ENCODE data around the gene PAK1IP1.
"Not testable (repeated sequence)": the region's sequence is repeated elsewhere in the genome, so short reads cannot be mapped to it uniquely, and the experiment has no call there.

PAK1IP1 gene

DNA sequence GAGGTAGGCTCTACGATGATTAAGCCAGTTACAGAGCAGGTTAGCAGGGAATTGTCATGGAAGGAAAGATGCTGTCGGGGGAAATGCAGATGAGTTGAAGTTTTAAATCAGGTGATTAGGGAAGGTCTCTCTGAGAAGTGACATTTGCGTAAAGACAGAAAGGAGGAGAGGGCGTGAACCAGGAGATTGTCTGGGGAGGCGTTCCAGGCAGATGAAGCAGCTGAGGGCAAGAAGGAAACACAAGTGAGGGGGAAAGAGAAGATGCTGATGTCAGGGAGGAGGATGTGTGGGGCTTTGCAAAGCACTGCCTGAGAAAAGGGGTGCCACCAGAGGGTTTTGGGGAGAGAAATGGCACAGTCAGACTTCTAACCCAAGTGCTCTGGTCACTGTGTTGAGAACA is 50.3 kb downstream of the PAK1IP1 start:
- no peak for DNase-seq

- DNase-seq: no peak
Measured at GRCh38 chr6:10746915-10747250, 52.1 kb downstream of the PAK1IP1 start.

GRCh38 chr6:10747251-10747972 is 52.6 kb downstream of the PAK1IP1 start, which contains the start of gene TMEM14B:
Gene TMEM14B, plus strand, starts transcription at chr6:10747805. Its CDS starts 1,441 bp downstream, at chr6:10749246.
- DNase-seq: peak; percentile 100

GRCh38 chr6:10749734-10750133 is 55.0 kb downstream of the PAK1IP1 start:
- DNase-seq: no peak

DNA sequence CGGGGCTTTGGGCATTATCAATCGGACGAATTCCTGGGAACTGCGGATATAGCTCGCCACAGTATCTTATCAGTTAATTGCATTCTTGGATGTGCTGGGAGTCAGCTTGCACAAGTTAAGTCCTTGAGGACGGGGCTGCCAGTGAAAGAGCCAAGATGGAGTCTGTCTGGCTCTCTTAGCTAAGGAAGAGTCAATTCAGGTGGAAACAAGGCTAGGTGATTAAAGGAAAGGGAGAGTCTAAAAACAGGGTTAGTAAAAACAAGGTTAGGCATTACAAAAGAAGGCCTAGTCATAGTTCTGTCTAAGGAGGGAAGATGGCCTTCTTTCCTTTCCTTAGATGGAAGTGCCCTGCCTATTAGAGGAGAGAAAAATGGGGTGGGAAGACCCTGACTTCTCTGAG is 55.8 kb downstream of the PAK1IP1 start:
- DNase-seq: not testable (repeated sequence)

GRCh38 chr6:10751757-10752156 is 57.0 kb downstream of the PAK1IP1 start:
- not testable (repeated sequence) for DNase-seq

DNA sequence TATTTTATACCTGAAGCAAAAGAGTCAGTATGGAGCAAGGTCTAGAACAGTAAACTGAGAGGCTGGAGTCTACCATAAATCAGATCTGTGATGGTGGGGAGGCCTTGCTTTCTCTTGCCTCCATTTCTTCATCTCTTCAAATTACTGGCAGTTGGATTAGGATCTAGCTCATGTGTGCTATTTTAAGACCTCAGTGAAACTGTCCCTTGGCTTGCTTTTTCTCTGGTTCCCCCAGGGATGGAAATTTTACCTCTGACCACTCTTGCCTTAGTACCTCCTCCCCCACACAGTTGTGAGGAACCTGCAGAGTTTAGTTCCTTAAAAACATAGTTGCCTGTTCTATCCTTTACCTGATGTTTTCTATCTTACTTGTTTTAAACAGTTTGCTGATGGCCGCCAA is 61.3 kb downstream of the PAK1IP1 start:
- DNase-seq: no peak
